GM23338 (cell line): ENCODE measurements around the gene GPC6. TPM values are rescaled to one million over a fixed set of nuclear protein-coding genes. Genes with fewer than 3 reads are reported as not detected.

Experiments
- ATAC-seq: fragments of 200-7000 bp; cut with Tn5 transposase; 3 replicates; pipeline ENCODE4 v1.9.1; 2020
- DNase-seq: peaks from one replicate; pipeline ENCODE4 v3.0.0-alpha.2; 2015; ENCODE audit warnings: low spot score
- H2AFZ ChIP-seq: fragments of 200-600 bp; sonication (generic); 2 replicates; pipeline ENCODE4 v1.8.0; 2016; ENCODE audit warnings: antibody characterized with exemption, mild to moderate bottlenecking, moderate library complexity
- H3F3A ChIP-seq: fragments of 200-600 bp; sonication (generic); replicated peaks from 2 replicates; pipeline ENCODE4 v1.8.0; 2017; ENCODE audit warnings: antibody characterized with exemption, mixed run types, low read depth
- H3K27ac ChIP-seq: fragments of 200-600 bp; sonication (generic); 2 replicates; pipeline ENCODE4 v1.6.1; 2016; ENCODE audit warnings: low read depth
- H3K27me3 ChIP-seq: fragments of 200-600 bp; sonication (generic); 2 replicates; pipeline ENCODE4 v1.8.0; 2016; ENCODE audit warnings: mild to moderate bottlenecking, mixed run types, moderate library complexity; ENCODE audit not compliant: insufficient read depth
- H3K36me3 ChIP-seq: fragments of 200-600 bp; sonication (generic); 2 replicates; pipeline ENCODE4 v1.8.0; 2016; ENCODE audit warnings: mild to moderate bottlenecking; ENCODE audit not compliant: insufficient read depth
- H3K4me1 ChIP-seq: fragments of 200-600 bp; sonication (generic); 2 replicates; pipeline ENCODE4 v1.8.0; 2016; ENCODE audit warnings: mild to moderate bottlenecking, moderate library complexity; ENCODE audit not compliant: insufficient read depth
- H3K4me2 ChIP-seq: fragments of 200-600 bp; sonication (generic); 2 replicates; pipeline ENCODE4 v1.7.1; 2017; ENCODE audit warnings: mixed run types
- H3K4me3 ChIP-seq: fragments of 200-600 bp; sonication (generic); 2 replicates; pipeline ENCODE4 v1.6.1; 2016; ENCODE audit warnings: mixed run types
- H3K79me2 ChIP-seq: fragments of 200-600 bp; sonication (generic); replicated peaks from 2 replicates; pipeline ENCODE4 v1.8.0; 2017; ENCODE audit warnings: mild to moderate bottlenecking; ENCODE audit not compliant: insufficient read depth
- H3K9me2 ChIP-seq: fragments of 200-600 bp; sonication (generic); 2 replicates; pipeline ENCODE4 v1.8.0; 2017; ENCODE audit not compliant: insufficient read depth
- H4K20me1 ChIP-seq: fragments of 200-600 bp; sonication (generic); replicated peaks from 2 replicates; pipeline ENCODE4 v1.8.0; 2017; ENCODE audit warnings: mild to moderate bottlenecking; ENCODE audit not compliant: insufficient read depth
- H3K27ac Mint-ChIP-seq: 2 replicates; pipeline ENCODE4 v1.8.0; 2020; ENCODE audit warnings: inconsistent platforms, mild to moderate bottlenecking, moderate library complexity, mixed read lengths
- H3K27me3 Mint-ChIP-seq: 3 replicates; pipeline ENCODE4 v1.8.0; 2022; ENCODE audit warnings: low read depth, mild to moderate bottlenecking, moderate library complexity, mixed read lengths, inconsistent platforms; ENCODE audit not compliant: insufficient read depth, poor library complexity
- H3K36me3 Mint-ChIP-seq: 3 replicates; pipeline ENCODE4 v1.8.0; 2021; ENCODE audit warnings: low read depth, mild to moderate bottlenecking, inconsistent platforms, moderate library complexity, mixed read lengths
- H3K4me1 Mint-ChIP-seq: 3 replicates; pipeline ENCODE4 v1.8.0; 2020; ENCODE audit warnings: mild to moderate bottlenecking, inconsistent platforms, mixed read lengths
- H3K4me3 Mint-ChIP-seq: 3 replicates; pipeline ENCODE4 v1.8.0; 2021; ENCODE audit warnings: moderate library complexity, mild to moderate bottlenecking, inconsistent platforms, mixed read lengths
- H3K9me3 Mint-ChIP-seq: 3 replicates; pipeline ENCODE4 v1.8.0; 2020; ENCODE audit warnings: moderate library complexity, mild to moderate bottlenecking, inconsistent platforms, mixed read lengths
- CREB1 ChIP-seq: fragments of 250-450 bp; sonication (Bioruptor Pico); IDR thresholded peaks from 2 replicates; pipeline ENCODE4 v1.5.0; 2020; ENCODE audit warnings: low read depth, mild to moderate bottlenecking, moderate library complexity
- EZH2 ChIP-seq: fragments of 200-600 bp; sonication (generic); IDR thresholded peaks from one replicate; pipeline ENCODE4 v1.8.0; 2017; ENCODE audit warnings: antibody characterized with exemption, mild to moderate bottlenecking, low read depth; ENCODE audit not compliant: unreplicated experiment
- JUNB ChIP-seq: IDR thresholded peaks from one replicate; pipeline ENCODE4 v1.6.1; 2016; ENCODE audit warnings: antibody characterized with exemption; ENCODE audit not compliant: unreplicated experiment
- NANOG ChIP-seq: IDR thresholded peaks from 2 replicates; pipeline ENCODE4 v1.6.1; 2016; ENCODE audit warnings: antibody characterized with exemption, borderline replicate concordance
- POLR2AphosphoS5 ChIP-seq: IDR thresholded peaks from 2 replicates; pipeline ENCODE4 v1.6.1; 2016; ENCODE audit warnings: antibody characterized with exemption, low read depth
- ZNF114 ChIP-seq: fragments of 250-450 bp; sonication (Bioruptor Pico); IDR thresholded peaks from 2 replicates; pipeline ENCODE4 v1.5.0; 2020; ENCODE audit warnings: mild to moderate bottlenecking, moderate library complexity
- ZNF331 ChIP-seq: fragments of 250-450 bp; sonication (Bioruptor Pico); IDR thresholded peaks from 2 replicates; pipeline ENCODE4 v1.5.0; 2020; ENCODE audit warnings: low read depth, mild to moderate bottlenecking, moderate library complexity
- polyA plus RNA-seq: library from polyadenylated mRNA; unstranded; fragments of >200 nt; fragmentation: Nextera tagmentation; extraction: Ambion mirVana; gene quantifications from 2 replicates; pipeline ENCODE4 v1.2.1, GENCODE V29; 2016
- total RNA-seq: library from RNA; depleted of rRNA; stranded (reverse); fragments of >200 nt; shearing (Covaris generic); gene quantifications from 2 replicates; pipeline ENCODE4 v1.2.3, GENCODE V29; 2014
- TF ChIP-seq, protein P1 (sequence below): fragments of 250-450 bp; sonication (Bioruptor Pico); IDR thresholded peaks from 2 replicates; pipeline ENCODE4 v1.5.0; 2020; ENCODE audit warnings: mild to moderate bottlenecking, moderate library complexity
- TF ChIP-seq, protein P2 (sequence below), 2 experiments: fragments of 200-600 bp in 1 of 2; sonication (generic) in 1 of 2; conservative IDR thresholded peaks; 2 replicates each; pipeline versions ENCODE4 v1.5.1 to v1.6.1; 2016 to 2017; ENCODE audit warnings: antibody characterized with exemption in 2 of 2, low read depth in 2 of 2, mild to moderate bottlenecking in 2 of 2, moderate library complexity in 1 of 2
- TF ChIP-seq, protein P3 (sequence below): IDR thresholded peaks from one replicate; pipeline ENCODE4 v1.6.1; 2018; ENCODE audit warnings: antibody characterized with exemption; ENCODE audit not compliant: unreplicated experiment

The GPC6 gene
- total and polyA plus RNA-seq, 2 experiments from 2014 or later, result 6.4 to 28.6 TPM

GRCh38 chr13:93409816-93410215, 183.2 kb downstream of the GPC6 start:
- Histone ChIP-seq H3K4me3 (no peak overlapping the region), H3K27me3 (no peaks in the 10 kb centered on the region), H4K20me1 (no peaks in the 10 kb centered on the region), H3K79me2 (peaks cover 6% of the 10 kb centered on the region; the same call in 1 of the 2 replicates), H3K4me2 (no peak overlapping the region), H3K27ac (no peak overlapping the region), H3F3A (no peaks in the 10 kb centered on the region), H3K9me2 (no peaks in the 10 kb centered on the region), H3K36me3 (no peaks in the 10 kb centered on the region), H2AFZ (no peak overlapping the region), H3K4me1 (peaks cover 6% of the 10 kb centered on the region)
- Mint-ChIP-seq H3K9me3 (no peaks in the 10 kb centered on the region), H3K4me3 (no peak overlapping the region), H3K4me1 (peaks cover 13% of the 10 kb centered on the region), H3K36me3 (no peaks in the 10 kb centered on the region), H3K27ac (no peak overlapping the region), H3K27me3 (no peaks in the 10 kb centered on the region)
- ATAC-seq, result no peak
- no peak for TF ChIP-seq JUNB
- TF ChIP-seq NANOG, result no peak
- TF ChIP-seq, protein P1, sequence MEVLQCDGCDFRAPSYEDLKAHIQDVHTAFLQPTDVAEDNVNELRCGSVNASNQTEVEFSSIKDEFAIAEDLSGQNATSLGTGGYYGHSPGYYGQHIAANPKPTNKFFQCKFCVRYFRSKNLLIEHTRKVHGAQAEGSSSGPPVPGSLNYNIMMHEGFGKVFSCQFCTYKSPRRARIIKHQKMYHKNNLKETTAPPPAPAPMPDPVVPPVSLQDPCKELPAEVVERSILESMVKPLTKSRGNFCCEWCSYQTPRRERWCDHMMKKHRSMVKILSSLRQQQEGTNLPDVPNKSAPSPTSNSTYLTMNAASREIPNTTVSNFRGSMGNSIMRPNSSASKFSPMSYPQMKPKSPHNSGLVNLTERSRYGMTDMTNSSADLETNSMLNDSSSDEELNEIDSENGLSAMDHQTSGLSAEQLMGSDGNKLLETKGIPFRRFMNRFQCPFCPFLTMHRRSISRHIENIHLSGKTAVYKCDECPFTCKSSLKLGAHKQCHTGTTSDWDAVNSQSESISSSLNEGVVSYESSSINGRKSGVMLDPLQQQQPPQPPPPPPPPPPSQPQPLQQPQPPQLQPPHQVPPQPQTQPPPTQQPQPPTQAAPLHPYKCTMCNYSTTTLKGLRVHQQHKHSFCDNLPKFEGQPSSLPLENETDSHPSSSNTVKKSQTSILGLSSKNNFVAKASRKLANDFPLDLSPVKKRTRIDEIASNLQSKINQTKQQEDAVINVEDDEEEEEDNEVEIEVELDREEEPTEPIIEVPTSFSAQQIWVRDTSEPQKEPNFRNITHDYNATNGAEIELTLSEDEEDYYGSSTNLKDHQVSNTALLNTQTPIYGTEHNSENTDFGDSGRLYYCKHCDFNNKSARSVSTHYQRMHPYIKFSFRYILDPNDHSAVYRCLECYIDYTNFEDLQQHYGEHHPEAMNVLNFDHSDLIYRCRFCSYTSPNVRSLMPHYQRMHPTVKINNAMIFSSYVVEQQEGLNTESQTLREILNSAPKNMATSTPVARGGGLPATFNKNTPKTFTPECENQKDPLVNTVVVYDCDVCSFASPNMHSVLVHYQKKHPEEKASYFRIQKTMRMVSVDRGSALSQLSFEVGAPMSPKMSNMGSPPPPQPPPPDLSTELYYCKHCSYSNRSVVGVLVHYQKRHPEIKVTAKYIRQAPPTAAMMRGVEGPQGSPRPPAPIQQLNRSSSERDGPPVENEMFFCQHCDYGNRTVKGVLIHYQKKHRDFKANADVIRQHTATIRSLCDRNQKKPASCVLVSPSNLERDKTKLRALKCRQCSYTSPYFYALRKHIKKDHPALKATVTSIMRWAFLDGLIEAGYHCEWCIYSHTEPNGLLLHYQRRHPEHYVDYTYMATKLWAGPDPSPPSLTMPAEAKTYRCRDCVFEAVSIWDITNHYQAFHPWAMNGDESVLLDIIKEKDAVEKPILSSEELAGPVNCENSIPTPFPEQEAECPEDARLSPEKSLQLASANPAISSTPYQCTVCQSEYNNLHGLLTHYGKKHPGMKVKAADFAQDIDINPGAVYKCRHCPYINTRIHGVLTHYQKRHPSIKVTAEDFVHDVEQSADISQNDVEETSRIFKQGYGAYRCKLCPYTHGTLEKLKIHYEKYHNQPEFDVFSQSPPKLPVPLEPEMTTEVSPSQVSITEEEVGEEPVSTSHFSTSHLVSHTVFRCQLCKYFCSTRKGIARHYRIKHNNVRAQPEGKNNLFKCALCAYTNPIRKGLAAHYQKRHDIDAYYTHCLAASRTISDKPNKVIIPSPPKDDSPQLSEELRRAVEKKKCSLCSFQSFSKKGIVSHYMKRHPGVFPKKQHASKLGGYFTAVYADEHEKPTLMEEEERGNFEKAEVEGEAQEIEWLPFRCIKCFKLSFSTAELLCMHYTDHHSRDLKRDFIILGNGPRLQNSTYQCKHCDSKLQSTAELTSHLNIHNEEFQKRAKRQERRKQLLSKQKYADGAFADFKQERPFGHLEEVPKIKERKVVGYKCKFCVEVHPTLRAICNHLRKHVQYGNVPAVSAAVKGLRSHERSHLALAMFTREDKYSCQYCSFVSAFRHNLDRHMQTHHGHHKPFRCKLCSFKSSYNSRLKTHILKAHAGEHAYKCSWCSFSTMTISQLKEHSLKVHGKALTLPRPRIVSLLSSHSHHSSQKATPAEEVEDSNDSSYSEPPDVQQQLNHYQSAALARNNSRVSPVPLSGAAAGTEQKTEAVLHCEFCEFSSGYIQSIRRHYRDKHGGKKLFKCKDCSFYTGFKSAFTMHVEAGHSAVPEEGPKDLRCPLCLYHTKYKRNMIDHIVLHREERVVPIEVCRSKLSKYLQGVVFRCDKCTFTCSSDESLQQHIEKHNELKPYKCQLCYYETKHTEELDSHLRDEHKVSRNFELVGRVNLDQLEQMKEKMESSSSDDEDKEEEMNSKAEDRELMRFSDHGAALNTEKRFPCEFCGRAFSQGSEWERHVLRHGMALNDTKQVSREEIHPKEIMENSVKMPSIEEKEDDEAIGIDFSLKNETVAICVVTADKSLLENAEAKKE (CRISPR knock-in tag), result no peak
- no peak for DNase-seq

DNA sequence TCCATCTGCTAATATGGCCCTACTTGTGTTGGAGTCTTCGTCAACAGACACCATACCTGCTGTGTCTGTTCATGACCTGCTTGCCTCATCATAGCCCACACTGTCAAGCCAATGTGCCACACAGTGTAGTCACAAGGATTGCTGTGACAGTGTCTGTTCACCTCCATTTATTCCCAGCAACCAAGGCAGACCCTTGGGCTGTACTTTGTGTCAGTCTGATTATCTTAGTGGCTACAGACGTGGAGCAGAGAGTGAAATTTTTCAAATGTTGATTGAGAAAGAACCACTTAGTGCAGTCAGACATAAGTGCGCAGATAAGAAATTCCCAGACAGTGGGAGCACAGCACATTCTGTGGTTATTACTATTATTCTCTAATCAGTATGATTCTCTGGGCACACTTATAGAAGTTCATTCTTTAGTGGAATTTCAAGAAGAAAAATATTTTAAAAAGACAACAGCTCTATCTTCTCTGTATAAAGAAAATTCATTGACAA, 184.6 kb downstream of the GPC6 start:
- Histone ChIP-seq H3K79me2 (no peaks in the 10 kb centered on the region; the same call in 1 of the 2 replicates), H3F3A (no peaks in the 10 kb centered on the region), H3K9me2 (no peaks in the 10 kb centered on the region), H3K36me3 (no peaks in the 10 kb centered on the region), H2AFZ (no peak overlapping the region), H3K4me1 (peaks cover 14% of the 10 kb centered on the region), H3K4me3 (no peak overlapping the region), H3K27me3 (no peaks in the 10 kb centered on the region), H4K20me1 (no peaks in the 10 kb centered on the region), H3K4me2 (no peak overlapping the region), H3K27ac (no peak overlapping the region)
- no peaks in the 10 kb centered on the region for H3K36me3 Mint-ChIP-seq
- no peak overlapping the region for H3K4me3 Mint-ChIP-seq
- H3K27me3 Mint-ChIP-seq, result no peaks in the 10 kb centered on the region
- H3K9me3 Mint-ChIP-seq, result no peaks in the 10 kb centered on the region
- no peak overlapping the region for H3K27ac Mint-ChIP-seq
- DNase-seq, result no peak
- no peak for ATAC-seq
- H3K4me1 Mint-ChIP-seq, result peaks cover 17% of the 10 kb centered on the region
- TF ChIP-seq, protein P2, sequence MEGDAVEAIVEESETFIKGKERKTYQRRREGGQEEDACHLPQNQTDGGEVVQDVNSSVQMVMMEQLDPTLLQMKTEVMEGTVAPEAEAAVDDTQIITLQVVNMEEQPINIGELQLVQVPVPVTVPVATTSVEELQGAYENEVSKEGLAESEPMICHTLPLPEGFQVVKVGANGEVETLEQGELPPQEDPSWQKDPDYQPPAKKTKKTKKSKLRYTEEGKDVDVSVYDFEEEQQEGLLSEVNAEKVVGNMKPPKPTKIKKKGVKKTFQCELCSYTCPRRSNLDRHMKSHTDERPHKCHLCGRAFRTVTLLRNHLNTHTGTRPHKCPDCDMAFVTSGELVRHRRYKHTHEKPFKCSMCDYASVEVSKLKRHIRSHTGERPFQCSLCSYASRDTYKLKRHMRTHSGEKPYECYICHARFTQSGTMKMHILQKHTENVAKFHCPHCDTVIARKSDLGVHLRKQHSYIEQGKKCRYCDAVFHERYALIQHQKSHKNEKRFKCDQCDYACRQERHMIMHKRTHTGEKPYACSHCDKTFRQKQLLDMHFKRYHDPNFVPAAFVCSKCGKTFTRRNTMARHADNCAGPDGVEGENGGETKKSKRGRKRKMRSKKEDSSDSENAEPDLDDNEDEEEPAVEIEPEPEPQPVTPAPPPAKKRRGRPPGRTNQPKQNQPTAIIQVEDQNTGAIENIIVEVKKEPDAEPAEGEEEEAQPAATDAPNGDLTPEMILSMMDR (conservative IDR thresholded peaks at IDR 0.05; ENCODE audit: low read depth in 2 of 2), result no peak
- no peak for TF ChIP-seq ZNF114 (CRISPR knock-in tag)
- TF ChIP-seq JUNB, result no peak
- no peak for TF ChIP-seq ZNF331 (CRISPR knock-in tag)
- no peak for TF ChIP-seq EZH2
- no peak for TF ChIP-seq CREB1 (CRISPR knock-in tag)
- TF ChIP-seq POLR2AphosphoS5, result no peak
- TF ChIP-seq, protein P3, sequence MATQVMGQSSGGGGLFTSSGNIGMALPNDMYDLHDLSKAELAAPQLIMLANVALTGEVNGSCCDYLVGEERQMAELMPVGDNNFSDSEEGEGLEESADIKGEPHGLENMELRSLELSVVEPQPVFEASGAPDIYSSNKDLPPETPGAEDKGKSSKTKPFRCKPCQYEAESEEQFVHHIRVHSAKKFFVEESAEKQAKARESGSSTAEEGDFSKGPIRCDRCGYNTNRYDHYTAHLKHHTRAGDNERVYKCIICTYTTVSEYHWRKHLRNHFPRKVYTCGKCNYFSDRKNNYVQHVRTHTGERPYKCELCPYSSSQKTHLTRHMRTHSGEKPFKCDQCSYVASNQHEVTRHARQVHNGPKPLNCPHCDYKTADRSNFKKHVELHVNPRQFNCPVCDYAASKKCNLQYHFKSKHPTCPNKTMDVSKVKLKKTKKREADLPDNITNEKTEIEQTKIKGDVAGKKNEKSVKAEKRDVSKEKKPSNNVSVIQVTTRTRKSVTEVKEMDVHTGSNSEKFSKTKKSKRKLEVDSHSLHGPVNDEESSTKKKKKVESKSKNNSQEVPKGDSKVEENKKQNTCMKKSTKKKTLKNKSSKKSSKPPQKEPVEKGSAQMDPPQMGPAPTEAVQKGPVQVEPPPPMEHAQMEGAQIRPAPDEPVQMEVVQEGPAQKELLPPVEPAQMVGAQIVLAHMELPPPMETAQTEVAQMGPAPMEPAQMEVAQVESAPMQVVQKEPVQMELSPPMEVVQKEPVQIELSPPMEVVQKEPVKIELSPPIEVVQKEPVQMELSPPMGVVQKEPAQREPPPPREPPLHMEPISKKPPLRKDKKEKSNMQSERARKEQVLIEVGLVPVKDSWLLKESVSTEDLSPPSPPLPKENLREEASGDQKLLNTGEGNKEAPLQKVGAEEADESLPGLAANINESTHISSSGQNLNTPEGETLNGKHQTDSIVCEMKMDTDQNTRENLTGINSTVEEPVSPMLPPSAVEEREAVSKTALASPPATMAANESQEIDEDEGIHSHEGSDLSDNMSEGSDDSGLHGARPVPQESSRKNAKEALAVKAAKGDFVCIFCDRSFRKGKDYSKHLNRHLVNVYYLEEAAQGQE, result no peak
